GOT3 (cell line): ENCODE measurements around the gene SLC44A1.

Experiments
- DNase-seq: peaks from one replicate; lab custom pipeline; 2025; ENCODE audit warnings: mixed read lengths; lab: John Stamatoyannopoulos, UW

The SLC44A1 gene

GRCh38 chr9:105273731-105274130, 29.3 kb downstream of the SLC44A1 start:
- no peak for DNase-seq

GRCh38 chr9:105275111-105275510, 30.7 kb downstream of the SLC44A1 start:
- no peak for DNase-seq

DNA sequence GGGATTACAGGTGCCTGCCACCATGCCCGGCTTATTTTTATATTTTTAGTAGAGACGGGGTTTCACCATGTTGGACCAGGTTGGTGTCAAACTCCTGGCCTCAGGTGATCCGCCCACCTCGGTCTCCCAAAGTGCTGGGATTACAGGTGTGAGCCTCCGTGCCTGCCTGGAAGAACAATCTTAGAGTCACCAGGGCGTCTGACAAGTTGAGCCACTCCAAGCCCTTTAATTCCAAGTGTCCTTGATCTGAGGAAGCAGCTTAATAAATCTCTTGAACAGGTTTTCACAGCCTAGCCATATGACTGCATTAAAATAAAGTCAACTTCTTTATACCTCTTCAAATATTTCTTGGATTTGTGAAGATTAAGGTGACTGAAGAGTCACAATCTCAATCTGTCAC, 31.5 kb downstream of the SLC44A1 start:
- DNase-seq, result no peak

GRCh38 chr9:105278751-105279150, 34.3 kb downstream of the SLC44A1 start:
- no peak for DNase-seq

DNA sequence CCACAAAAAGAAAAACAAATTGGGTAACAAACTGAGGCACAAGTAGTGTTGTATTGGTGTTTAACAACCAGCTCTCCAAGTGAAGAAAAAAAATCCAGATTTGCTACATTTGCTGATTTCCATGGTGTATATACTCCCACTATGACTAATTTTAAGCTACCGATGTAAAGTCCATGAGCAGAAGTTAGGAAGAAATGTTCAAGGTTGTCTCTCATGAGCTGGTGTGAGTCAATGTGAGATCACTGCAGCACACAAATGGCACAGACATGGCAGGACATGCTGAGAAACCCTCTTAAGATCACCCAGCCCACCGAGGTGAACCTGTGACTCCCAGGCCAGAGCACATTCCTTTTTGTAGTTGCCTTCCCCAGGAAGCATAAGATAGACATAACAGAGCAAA, 36.2 kb downstream of the SLC44A1 start:
- no peak for DNase-seq

GRCh38 chr9:105281272-105281671, 36.8 kb downstream of the SLC44A1 start:
- DNase-seq, result no peak

GRCh38 chr9:105281926-105282325, 37.5 kb downstream of the SLC44A1 start:
- no peak for DNase-seq

DNA sequence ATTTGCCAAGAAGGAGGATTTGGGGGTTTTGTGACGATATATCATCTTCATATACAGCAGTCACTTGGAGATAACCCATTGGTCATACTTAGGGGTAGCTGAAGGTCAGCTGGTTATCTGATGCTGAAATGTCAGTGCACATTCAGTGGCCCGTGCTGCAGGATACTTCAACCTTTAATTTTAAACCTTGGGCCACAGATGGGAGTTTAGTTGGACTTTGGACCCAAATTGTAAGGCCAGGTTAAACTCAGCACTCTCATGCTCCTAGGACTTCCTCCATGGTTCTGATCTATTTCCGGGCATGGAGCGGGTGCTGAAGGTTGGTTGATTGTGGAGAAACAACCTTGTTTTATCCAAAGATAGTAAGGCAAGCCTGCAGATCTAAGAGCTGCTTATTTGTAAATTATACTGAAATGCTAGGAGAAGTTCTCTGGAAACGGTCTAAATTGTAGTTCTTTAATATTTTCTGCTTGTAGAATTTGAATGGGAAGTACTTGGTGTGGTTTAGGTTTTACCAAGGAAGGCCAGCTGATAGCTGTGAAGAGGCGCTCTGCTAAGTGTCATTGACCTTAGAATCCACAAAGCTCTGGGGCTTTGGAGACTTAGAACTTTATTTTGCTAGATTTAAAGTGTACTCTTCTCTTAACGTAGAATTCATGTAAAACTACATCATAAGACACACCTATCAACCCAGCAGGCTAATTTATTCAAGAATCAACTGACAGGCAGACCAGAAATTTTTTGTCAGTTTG, 38.6 kb downstream of the SLC44A1 start:
- DNase-seq, result no peak

DNA sequence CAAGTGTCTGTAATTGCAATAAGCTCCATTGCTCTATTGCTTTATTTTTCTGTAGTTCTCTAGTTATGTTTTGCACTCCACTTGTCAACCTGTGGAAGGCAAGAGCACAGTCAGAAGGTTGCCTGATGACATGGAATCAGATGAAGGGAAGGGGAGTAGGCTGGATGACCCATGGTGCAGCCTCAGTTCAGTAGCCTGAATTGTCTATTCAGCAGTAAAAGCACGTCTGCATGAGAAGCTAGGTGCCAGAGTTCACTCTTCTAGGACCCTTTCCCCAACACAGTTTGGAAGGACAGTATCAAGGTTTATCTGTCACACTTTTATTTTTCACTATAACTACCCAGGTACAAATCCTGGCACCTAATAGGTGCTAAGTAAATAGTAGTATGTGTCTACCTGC, 39.3 kb downstream of the SLC44A1 start:
- no peak for DNase-seq

DNA sequence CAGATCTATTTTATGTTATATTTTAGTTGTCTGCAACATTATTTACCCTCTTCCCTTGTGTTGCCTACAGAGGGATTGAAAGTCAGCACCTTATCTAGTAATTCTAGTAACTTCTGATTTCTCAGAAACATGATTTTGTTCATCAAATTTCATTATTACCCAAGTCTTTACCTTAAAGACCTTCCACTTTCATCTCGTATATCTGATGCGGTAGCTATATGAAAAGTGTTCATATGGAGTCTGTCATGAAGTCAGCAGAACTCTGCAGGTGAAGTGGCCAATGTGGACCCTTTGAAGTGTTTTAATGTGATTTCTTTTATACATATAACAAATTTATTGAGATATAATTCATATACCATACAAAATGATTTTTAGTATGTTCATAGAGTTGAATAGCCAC, 40.0 kb downstream of the SLC44A1 start:
- no peak for DNase-seq

- DNase-seq, result no peak
These were observed 41.6 kb downstream of the SLC44A1 start for GRCh38 chr9:105286098-105286497.

DNA sequence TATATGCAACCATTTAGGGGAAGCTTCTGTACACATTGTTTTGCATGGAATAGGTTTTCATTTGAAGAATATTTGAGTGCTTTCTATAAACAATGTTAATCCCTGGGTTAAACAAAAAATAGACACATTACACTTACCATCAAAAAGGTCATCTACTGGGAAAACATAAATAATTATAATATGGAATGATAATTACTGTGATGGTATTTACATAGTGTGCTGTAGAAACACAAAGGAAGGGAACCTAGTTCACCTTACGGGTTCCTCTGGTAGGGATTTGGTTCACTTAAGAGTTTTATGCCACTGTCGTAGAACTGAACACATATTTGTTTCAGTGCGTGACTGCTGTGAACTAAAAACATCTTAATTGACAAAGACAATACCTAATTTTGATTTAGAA, 44.9 kb downstream of the SLC44A1 start:
- no peak for DNase-seq

GRCh38 chr9:105290418-105290817, 46.0 kb downstream of the SLC44A1 start:
- DNase-seq, result no peak

- no peak for DNase-seq
These were observed 46.5 kb downstream of the SLC44A1 start for GRCh38 chr9:105290954-105291353.

- no peak for DNase-seq
These were observed 47.0 kb downstream of the SLC44A1 start for GRCh38 chr9:105291422-105291859.

DNA sequence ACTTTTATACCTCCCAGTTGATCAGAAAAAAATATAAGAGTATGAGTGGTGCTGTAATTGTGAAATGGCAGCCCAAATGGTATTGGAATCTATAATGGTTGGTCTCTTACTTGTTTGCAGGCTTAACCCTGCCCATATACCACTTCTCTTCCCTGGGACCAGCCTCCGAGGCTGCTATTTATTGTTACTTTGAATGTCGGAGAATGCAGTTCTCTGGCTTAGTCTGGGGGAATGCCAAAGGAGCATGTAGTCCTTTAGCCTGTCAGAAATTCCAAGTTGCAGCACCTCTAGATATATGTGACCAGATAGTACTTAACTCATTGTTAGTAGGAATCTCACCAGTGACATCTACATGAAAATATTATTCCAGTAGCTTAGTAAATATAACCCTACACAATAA, 47.5 kb downstream of the SLC44A1 start:
- DNase-seq, result no peak

- no peak for DNase-seq
These were observed 49.0 kb downstream of the SLC44A1 start for GRCh38 chr9:105293408-105293807.

- no peak for DNase-seq
These were observed 50.7 kb downstream of the SLC44A1 start for GRCh38 chr9:105295201-105295550.

GRCh38 chr9:105295986-105296385, 51.5 kb downstream of the SLC44A1 start:
- no peak for DNase-seq

DNA sequence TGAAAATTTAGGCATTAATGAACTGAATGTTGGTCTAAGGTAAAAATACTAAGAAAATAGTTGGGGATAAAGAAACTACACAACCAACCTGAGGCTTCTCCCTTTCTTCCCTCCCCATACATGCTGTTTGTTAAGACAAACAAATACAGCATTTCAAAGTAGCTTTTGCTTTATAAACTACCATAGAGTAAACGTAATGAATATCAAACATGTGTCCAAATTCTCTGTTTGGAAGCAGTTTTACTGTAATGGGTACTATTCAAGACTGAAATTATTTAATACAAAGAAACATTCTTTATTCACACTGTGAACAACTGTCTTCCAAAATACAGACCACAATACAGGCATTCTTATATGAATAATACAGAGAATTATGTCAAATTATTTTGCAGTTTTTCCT, 52.0 kb downstream of the SLC44A1 start:
- DNase-seq, result no peak

- DNase-seq, result no peak
These were observed 52.4 kb downstream of the SLC44A1 start for GRCh38 chr9:105296877-105297287.

DNA sequence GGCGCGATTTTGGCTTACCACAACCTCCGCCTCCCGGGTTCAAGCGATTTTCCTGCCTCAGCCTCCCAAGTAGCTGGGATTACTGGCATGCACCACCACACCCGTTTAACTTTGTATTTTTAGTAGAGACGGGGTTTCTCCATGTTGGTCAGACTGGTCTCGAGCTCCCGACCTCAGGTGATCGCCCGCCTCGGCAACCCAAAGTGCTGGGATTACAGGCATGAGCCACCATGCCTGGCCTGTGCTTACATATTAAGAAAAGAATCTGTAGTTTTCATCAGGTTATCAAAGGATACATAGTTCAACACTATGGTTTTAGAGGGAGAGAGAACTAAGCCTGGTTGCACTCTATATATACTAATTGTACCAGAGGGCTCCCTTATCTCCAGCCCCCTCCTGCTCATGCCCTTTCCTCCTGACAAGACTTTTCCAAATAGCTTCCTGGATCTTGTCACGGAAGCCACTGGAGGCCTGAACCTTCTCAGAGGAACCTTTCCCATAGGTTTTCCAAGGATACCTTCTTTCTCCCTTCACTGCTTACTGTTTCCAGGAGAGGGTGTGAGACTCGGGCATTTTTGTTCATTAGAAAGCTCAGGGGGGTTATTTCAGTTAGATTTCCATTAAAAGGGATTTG, 53.1 kb downstream of the SLC44A1 start:
- DNase-seq, result no peak

- no peak for DNase-seq
These were observed 54.9 kb downstream of the SLC44A1 start for GRCh38 chr9:105299190-105299854.
